HEK293 (cell line): ENCODE data around the gene KEL.

Source experiments
- CTCF ChIA-PET: fragments of 350-600 bp; formaldehyde crosslinking; extraction: SDS; loops from one replicate; lab custom pipeline; 2021; ENCODE audit warnings: antibody characterized with exemption; lab: Yijun Ruan, JAX
- POLR2A ChIA-PET: fragments of 300-600 bp; formaldehyde crosslinking; extraction: SDS; loops from one replicate; lab custom pipeline; 2020; ENCODE audit warnings: antibody characterized with exemption, inconsistent platforms; lab: Yijun Ruan, JAX
- H3K27ac ChIP-seq: fragments of 200-500 bp; sonication (Bioruptor generic); 2 replicates; pipeline ENCODE4 v1.5.1; 2014; ENCODE audit warnings: low read depth, low read length, control low read depth, inconsistent platforms; ENCODE audit errors: extremely low read depth
- H3K36me3 ChIP-seq, 2 experiments: fragments of 200-500 bp in 1 of 2; sonication (Bioruptor generic) in 1 of 2; 1 replicate in 1 of 2; 2 replicates in 1 of 2; pipeline ENCODE4 v1.5.1; 2014 to 2017; ENCODE audit warnings: inconsistent platforms in 2 of 2, low read length in 2 of 2; ENCODE audit not compliant: control insufficient read depth in 2 of 2, insufficient read depth in 1 of 2
- H3K4me1 ChIP-seq: fragments of 200-500 bp; sonication (Bioruptor generic); 2 replicates; pipeline ENCODE4 v1.5.1; 2014; ENCODE audit warnings: mild to moderate bottlenecking, low read length, inconsistent platforms; ENCODE audit not compliant: control insufficient read depth, insufficient read depth
- H3K4me3 ChIP-seq: 2 replicates; pipeline ENCODE4 v1.5.1; 2011; ENCODE audit warnings: low read depth, mild to moderate bottlenecking, control low read depth, low read length, moderate library complexity
- H3K9me3 ChIP-seq: fragments of 200-500 bp; sonication (Bioruptor generic); 2 replicates; pipeline ENCODE4 v1.5.1; 2014; ENCODE audit warnings: low read depth, low read length, inconsistent platforms; ENCODE audit not compliant: control insufficient read depth, insufficient read depth
- BCL11B ChIP-seq: fragments of 450-650 bp; formaldehyde crosslinking; IDR thresholded peaks from 2 replicates; pipeline ENCODE4 v1.5.1; 2016; ENCODE audit warnings: low read depth, missing biosample characterization, missing genetic modification characterization
- EGR2 ChIP-seq: fragments of 450-650 bp; formaldehyde crosslinking; IDR thresholded peaks from 2 replicates; pipeline ENCODE4 v1.5.1; 2016; ENCODE audit warnings: low read depth, missing biosample characterization, missing genetic modification characterization
- FEZF1 ChIP-seq: fragments of 450-650 bp; formaldehyde crosslinking; IDR thresholded peaks from 2 replicates; pipeline ENCODE4 v1.5.1; 2016; ENCODE audit warnings: missing biosample characterization, missing genetic modification characterization
- GLI2 ChIP-seq: fragments of 450-650 bp; formaldehyde crosslinking; IDR thresholded peaks from 2 replicates; pipeline ENCODE4; 2017; ENCODE audit warnings: missing biosample characterization, missing genetic modification characterization, low read depth, borderline replicate concordance
- HOXD13 ChIP-seq: sonication (generic); formaldehyde crosslinking; IDR thresholded peaks from 2 replicates; pipeline ENCODE4 v1.8.0; 2022; ENCODE audit warnings: missing genetic modification reagents, borderline replicate concordance
- KLF16 ChIP-seq: fragments of 450-650 bp; formaldehyde crosslinking; IDR thresholded peaks from 2 replicates; pipeline ENCODE4 v1.5.1; 2017; ENCODE audit warnings: missing biosample characterization, missing genetic modification characterization
- KLF8 ChIP-seq: fragments of 450-650 bp; formaldehyde crosslinking; IDR thresholded peaks from 2 replicates; pipeline ENCODE4 v1.5.1; 2016; ENCODE audit warnings: missing biosample characterization, missing genetic modification characterization
- OSR2 ChIP-seq: fragments of 450-650 bp; formaldehyde crosslinking; IDR thresholded peaks from 2 replicates; pipeline ENCODE4 v1.5.1; 2016; ENCODE audit warnings: missing biosample characterization, missing genetic modification characterization
- PRDM1 ChIP-seq: fragments of 450-650 bp; formaldehyde crosslinking; IDR thresholded peaks from 2 replicates; pipeline ENCODE4; 2016; ENCODE audit warnings: missing biosample characterization, missing genetic modification characterization
- SCRT2 ChIP-seq: fragments of 450-650 bp; formaldehyde crosslinking; IDR thresholded peaks from 2 replicates; pipeline ENCODE4 v1.5.1; 2016; ENCODE audit warnings: missing biosample characterization, missing genetic modification characterization
- SP2 ChIP-seq: fragments of 450-650 bp; formaldehyde crosslinking; IDR thresholded peaks from 2 replicates; pipeline ENCODE4 v1.5.1; 2016; ENCODE audit warnings: missing biosample characterization, missing genetic modification characterization
- ZIC2 ChIP-seq: fragments of 450-650 bp; formaldehyde crosslinking; IDR thresholded peaks from 2 replicates; pipeline ENCODE4 v1.5.1; 2016; ENCODE audit warnings: missing biosample characterization, missing genetic modification characterization
- ZNF10 ChIP-seq: fragments of 450-650 bp; formaldehyde crosslinking; IDR thresholded peaks from 2 replicates; pipeline ENCODE4 v1.5.1; 2017; ENCODE audit warnings: missing biosample characterization, missing genetic modification characterization
- ZNF133 ChIP-seq: fragments of 450-650 bp; formaldehyde crosslinking; IDR thresholded peaks from 2 replicates; pipeline ENCODE4 v1.5.1; 2016; ENCODE audit warnings: missing biosample characterization, missing genetic modification characterization
- ZNF140 ChIP-seq: fragments of 450-650 bp; formaldehyde crosslinking; IDR thresholded peaks from 2 replicates; pipeline ENCODE4 v1.5.1; 2016; ENCODE audit warnings: missing biosample characterization, missing genetic modification characterization
- ZNF157 ChIP-seq: fragments of 450-650 bp; formaldehyde crosslinking; IDR thresholded peaks from 2 replicates; pipeline ENCODE4 v1.5.1; 2016; ENCODE audit warnings: missing biosample characterization, missing genetic modification characterization
- ZNF175 ChIP-seq: fragments of 450-650 bp; formaldehyde crosslinking; IDR thresholded peaks from 2 replicates; pipeline ENCODE4 v1.5.1; 2016; ENCODE audit warnings: missing biosample characterization, missing genetic modification characterization
- ZNF19 ChIP-seq: fragments of 450-650 bp; formaldehyde crosslinking; IDR thresholded peaks from 2 replicates; pipeline ENCODE4; 2016; ENCODE audit warnings: missing biosample characterization, missing genetic modification characterization, low read depth
- ZNF223 ChIP-seq: fragments of 450-650 bp; formaldehyde crosslinking; IDR thresholded peaks from 2 replicates; pipeline ENCODE4 v1.5.1; 2016; ENCODE audit warnings: missing biosample characterization, missing genetic modification characterization
- ZNF248 ChIP-seq: fragments of 450-650 bp; formaldehyde crosslinking; IDR thresholded peaks from 2 replicates; pipeline ENCODE4 v1.5.1; 2017; ENCODE audit warnings: missing biosample characterization, missing genetic modification characterization
- ZNF274 ChIP-seq, 2 experiments: fragments of 200-500 bp in 1 of 2; fragments of 450-650 bp in 1 of 2; sonication (Bioruptor generic) in 1 of 2; formaldehyde crosslinking in 1 of 2; IDR thresholded peaks; 2 replicates each; pipeline versions ENCODE4 v1.5.1 to v1.6.1; 2014 to 2016; ENCODE audit warnings: borderline replicate concordance in 1 of 2, inconsistent platforms in 1 of 2, low read length in 1 of 2, missing biosample characterization in 1 of 2, missing genetic modification characterization in 1 of 2
- ZNF324 ChIP-seq: fragments of 450-650 bp; formaldehyde crosslinking; IDR thresholded peaks from 2 replicates; pipeline ENCODE4 v1.5.1; 2016; ENCODE audit warnings: missing biosample characterization, missing genetic modification characterization
- ZNF391 ChIP-seq: fragments of 450-650 bp; formaldehyde crosslinking; IDR thresholded peaks from 2 replicates; pipeline ENCODE4 v1.5.1; 2016; ENCODE audit warnings: low read depth, missing biosample characterization, missing genetic modification characterization, borderline replicate concordance
- ZNF426 ChIP-seq: fragments of 450-650 bp; formaldehyde crosslinking; IDR thresholded peaks from 2 replicates; pipeline ENCODE4 v1.5.1; 2017; ENCODE audit warnings: missing biosample characterization, missing genetic modification characterization, mild to moderate bottlenecking, inconsistent platforms, moderate library complexity
- ZNF433 ChIP-seq: fragments of 450-650 bp; formaldehyde crosslinking; IDR thresholded peaks from 2 replicates; pipeline ENCODE4 v1.5.1; 2016; ENCODE audit warnings: missing biosample characterization, missing genetic modification characterization, low read depth
- ZNF501 ChIP-seq: fragments of 450-650 bp; formaldehyde crosslinking; IDR thresholded peaks from 2 replicates; pipeline ENCODE4 v1.5.1; 2016; ENCODE audit warnings: missing biosample characterization, missing genetic modification characterization
- ZNF548 ChIP-seq: fragments of 450-650 bp; formaldehyde crosslinking; IDR thresholded peaks from 2 replicates; pipeline ENCODE4 v1.5.1; 2016; ENCODE audit warnings: missing biosample characterization, missing genetic modification characterization
- ZNF549 ChIP-seq: fragments of 450-650 bp; IDR thresholded peaks from 2 replicates; pipeline ENCODE4 v1.5.1; 2018; ENCODE audit warnings: missing biosample characterization, missing genetic modification characterization, mild to moderate bottlenecking, inconsistent platforms, moderate library complexity
- ZNF596 ChIP-seq: fragments of 450-650 bp; IDR thresholded peaks from 2 replicates; pipeline ENCODE4 v1.5.0; 2018; ENCODE audit warnings: missing biosample characterization, mild to moderate bottlenecking, missing genetic modification characterization, moderate library complexity
- ZNF658 ChIP-seq: fragments of 450-650 bp; formaldehyde crosslinking; IDR thresholded peaks from 2 replicates; pipeline ENCODE4; 2016; ENCODE audit warnings: missing biosample characterization, missing genetic modification characterization
- ZNF707 ChIP-seq: fragments of 450-650 bp; formaldehyde crosslinking; IDR thresholded peaks from 2 replicates; pipeline ENCODE4 v1.5.1; 2016; ENCODE audit warnings: missing biosample characterization, missing genetic modification characterization
- ZNF837 ChIP-seq: fragments of 450-650 bp; formaldehyde crosslinking; IDR thresholded peaks from 2 replicates; pipeline ENCODE4 v1.5.1; 2016; ENCODE audit warnings: missing biosample characterization, missing genetic modification characterization
- TF ChIP-seq, protein P1 (sequence below): fragments of 450-650 bp; formaldehyde crosslinking; IDR thresholded peaks from 2 replicates; pipeline ENCODE4 v1.5.1; 2016; ENCODE audit warnings: missing biosample characterization, missing genetic modification characterization
- TF ChIP-seq, protein P2 (sequence below): sonication (generic); formaldehyde crosslinking; IDR thresholded peaks from 2 replicates; pipeline ENCODE4 v1.8.1; 2022; ENCODE audit warnings: mild to moderate bottlenecking, moderate library complexity, missing genetic modification reagents

KEL gene

DNA sequence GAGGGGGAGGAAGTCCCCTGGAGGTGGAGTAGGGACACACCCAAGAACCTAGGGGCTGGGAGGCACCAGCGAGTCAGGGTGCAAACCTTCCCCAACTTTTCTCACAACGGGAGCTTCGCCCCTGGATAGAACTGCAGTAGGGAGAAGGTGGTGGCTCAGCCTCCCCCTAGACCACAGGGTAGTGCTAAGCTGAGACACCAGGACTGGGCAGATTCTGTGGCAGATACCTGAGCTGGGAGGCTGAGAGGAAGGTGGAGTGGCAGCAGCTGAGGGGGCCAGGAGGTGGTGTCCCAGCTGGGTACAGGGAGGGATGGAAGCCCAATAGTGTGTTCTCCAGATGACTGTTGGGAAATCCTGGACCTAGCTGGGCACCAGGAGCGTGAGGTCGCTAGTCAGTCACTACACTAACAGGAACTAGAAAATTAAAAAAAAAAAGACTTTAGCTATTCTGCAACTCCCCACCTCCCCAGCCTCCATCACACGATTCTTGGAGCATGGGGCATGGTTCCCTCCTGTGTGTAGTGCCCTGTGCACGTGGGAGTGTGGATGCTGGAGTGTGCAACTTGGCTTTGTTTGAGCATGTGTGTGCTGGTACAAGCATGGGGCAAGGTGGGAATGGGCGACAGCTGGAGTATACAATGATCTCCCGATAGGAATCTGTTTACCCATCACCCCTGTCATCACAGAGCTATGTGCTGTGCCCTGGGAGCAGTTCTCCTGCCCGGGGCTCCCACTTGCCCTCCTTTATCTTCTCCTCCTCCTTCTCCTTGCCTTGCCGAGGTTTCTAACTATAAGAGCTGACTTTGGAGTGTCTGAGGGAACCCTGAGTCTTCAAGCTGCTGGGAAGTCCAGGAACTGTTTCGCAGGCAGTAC, 67.8 kb downstream of the KEL start (continued):
- TF ChIP-seq ZNF433 (tag by site-specific recombination) (no peak), ZNF248 (tag by site-specific recombination) (no peak), SP2 (no peak)

DNA sequence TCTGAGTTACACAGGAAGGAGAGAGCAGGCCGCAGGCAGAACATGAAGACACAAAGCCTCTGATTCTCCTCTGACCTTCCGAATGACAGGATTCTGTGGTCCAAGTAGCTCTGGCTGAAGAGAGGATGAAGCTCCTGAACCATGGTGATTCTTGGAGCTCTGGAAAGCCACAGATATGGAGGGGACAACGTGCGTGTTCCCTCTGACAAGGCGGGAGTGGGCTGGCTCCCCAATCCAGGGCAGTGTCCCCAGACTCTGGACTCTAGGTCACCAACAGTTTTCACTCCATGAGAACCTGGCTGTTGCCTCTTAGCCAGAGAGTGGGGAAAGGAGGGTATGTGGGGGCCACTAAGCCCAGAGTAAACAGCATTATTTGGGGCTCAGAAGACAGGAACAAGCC, 69.2 kb downstream of the KEL start:
- ChIA-PET CTCF (interaction anchor here (1.0 kb wide), 1 partner anchor 16 kb away, joined by 4 read pairs; no protein-coding TSS in a partner anchor), POLR2A (no interaction called here)
- Histone ChIP-seq H3K4me3 (no peak overlapping the region), H3K4me1 (no peaks in the 10 kb centered on the region), H3K9me3 (no peaks in the 10 kb centered on the region)
- TF ChIP-seq ZNF426 (tag by site-specific recombination) (no peak), ZNF501 (tag by site-specific recombination) (no peak), KLF8 (tag by site-specific recombination) (no peak), BCL11B (no peak), FEZF1 (tag by site-specific recombination) (no peak), ZNF658 (tag by site-specific recombination) (no peak), ZNF175 (no peak), HOXD13 (no peak), ZNF549 (no peak), GLI2 (tag by site-specific recombination) (no peak), ZNF837 (no peak), PRDM1 (no peak), ZIC2 (tag by site-specific recombination) (no peak), ZNF324 (tag by site-specific recombination) (no peak)
- TF ChIP-seq, protein P1, sequence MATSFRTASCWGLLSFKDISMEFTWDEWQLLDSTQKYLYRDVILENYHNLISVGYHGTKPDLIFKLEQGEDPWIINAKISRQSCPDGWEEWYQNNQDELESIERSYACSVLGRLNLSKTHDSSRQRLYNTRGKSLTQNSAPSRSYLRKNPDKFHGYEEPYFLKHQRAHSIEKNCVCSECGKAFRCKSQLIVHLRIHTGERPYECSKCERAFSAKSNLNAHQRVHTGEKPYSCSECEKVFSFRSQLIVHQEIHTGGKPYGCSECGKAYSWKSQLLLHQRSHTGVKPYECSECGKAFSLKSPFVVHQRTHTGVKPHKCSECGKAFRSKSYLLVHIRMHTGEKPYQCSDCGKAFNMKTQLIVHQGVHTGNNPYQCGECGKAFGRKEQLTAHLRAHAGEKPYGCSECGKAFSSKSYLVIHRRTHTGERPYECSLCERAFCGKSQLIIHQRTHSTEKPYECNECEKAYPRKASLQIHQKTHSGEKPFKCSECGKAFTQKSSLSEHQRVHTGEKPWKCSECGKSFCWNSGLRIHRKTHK (tag by site-specific recombination), result no peak
- TF ChIP-seq, all 188 proteins: peak for 0
- Histone ChIP-seq H3K27ac (no peak overlapping the region), H3K36me3 (no peaks in the 10 kb centered on the region)

DNA sequence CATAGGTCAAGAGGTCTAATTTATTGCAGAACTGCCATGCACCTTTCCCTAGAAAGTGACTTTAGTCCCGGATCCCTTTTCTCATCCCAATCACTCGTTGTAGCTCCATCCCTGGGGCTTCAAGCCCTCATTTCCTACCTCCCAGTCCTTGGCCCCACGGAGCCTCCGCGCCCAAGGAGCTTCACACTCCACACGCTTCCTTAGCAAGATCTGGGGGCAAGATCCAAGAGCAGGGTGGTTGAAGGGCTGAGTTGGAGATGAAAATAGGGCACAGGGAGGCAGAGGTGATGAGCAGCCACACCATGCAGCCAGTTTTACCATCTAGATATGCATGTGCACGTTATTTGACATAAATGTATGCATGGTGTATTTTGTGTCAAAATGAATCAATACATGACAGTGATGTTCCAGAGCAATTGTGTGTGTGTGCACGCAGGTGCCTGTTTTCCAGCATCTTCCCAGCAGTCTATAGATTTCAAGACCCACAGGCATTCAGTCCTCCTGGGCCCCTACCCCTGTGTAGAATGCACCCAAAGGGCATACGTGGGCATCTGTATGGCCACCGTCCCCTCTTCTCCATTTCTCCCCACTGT, 70.6 kb downstream of the KEL start:
- Histone ChIP-seq H3K27ac (no peak overlapping the region), H3K36me3 (no peaks in the 10 kb centered on the region), H3K4me1 (no peaks in the 10 kb centered on the region), H3K4me3 (no peak overlapping the region), H3K9me3 (no peaks in the 10 kb centered on the region)
- TF ChIP-seq ZNF596 (no peak), ZNF133 (tag by site-specific recombination) (no peak), ZNF548 (tag by site-specific recombination) (no peak), ZNF707 (no peak), ZNF19 (tag by site-specific recombination) (no peak), ZNF140 (tag by site-specific recombination) (no peak), ZNF274 (IDR thresholded peaks at IDR 0.05; ENCODE audit: low read length) (no peak), ZNF274 (tag by site-specific recombination; IDR thresholded peaks at IDR 0.05; ENCODE audit: borderline replicate concordance) (no peak), ZNF10 (tag by site-specific recombination) (no peak), KLF16 (tag by site-specific recombination) (no peak), EGR2 (tag by site-specific recombination) (no peak), ZNF223 (no peak), ZNF157 (tag by site-specific recombination) (no peak), ZNF391 (no peak), SCRT2 (tag by site-specific recombination) (no peak), ZNF433 (tag by site-specific recombination) (no peak), OSR2 (tag by site-specific recombination) (no peak)
- TF ChIP-seq, protein P2, sequence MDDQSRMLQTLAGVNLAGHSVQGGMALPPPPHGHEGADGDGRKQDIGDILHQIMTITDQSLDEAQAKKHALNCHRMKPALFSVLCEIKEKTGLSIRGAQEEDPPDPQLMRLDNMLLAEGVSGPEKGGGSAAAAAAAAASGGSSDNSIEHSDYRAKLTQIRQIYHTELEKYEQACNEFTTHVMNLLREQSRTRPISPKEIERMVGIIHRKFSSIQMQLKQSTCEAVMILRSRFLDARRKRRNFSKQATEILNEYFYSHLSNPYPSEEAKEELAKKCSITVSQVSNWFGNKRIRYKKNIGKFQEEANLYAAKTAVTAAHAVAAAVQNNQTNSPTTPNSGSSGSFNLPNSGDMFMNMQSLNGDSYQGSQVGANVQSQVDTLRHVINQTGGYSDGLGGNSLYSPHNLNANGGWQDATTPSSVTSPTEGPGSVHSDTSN (CRISPR knock-in tag), result no peak
- POLR2A ChIA-PET, result no interaction called here
- CTCF ChIA-PET, result interaction anchor here (1.0 kb wide), 1 partner anchor 11 kb away, joined by 3 read pairs; no protein-coding TSS in a partner anchor
